GM12891 (cell line): Measurements from ENCODE around the gene SLC13A2.

Source experiments
- POLR2A ChIP-seq: IDR thresholded peaks from 2 replicates; pipeline ENCODE4 v1.6.1; 2011; ENCODE audit warnings: low read depth, low read length, control low read depth
- TAF1 ChIP-seq: IDR thresholded peaks from 2 replicates; pipeline ENCODE4 v1.6.1; 2011; ENCODE audit warnings: low read depth, low read length, control low read depth

DNA sequence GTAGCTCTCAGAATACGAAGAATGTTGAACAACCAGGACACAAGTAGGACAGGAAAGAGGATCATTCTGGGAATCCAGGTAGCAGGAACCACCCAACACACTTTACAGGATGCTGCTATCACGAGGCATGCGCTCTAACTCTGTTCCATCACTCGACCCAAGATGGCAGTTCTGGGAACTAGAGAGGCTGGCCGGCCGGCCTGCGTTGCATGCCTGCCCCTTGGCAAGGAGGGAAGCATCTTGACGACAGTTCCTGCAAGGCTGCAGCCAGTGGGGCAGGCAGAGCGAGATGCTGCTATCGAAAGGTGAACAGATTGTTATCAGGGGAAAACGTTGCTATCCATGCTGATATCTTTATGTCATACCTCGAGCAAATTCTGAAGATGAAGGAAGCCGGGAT lies 48.2 kb upstream of the SLC13A2 start:
- TF ChIP-seq TAF1 (no peak), POLR2A (no peak)
